RPMI8226 (cell line): ENCODE results near the gene VCL.
A peak's percentile ranks its signal among the peaks of the same experiment; 100 is the strongest.
"Not testable (repeated sequence)": the region's sequence is repeated elsewhere in the genome, so short reads cannot be mapped to it uniquely, and the experiment has no call there.

Experiments
- DNase-seq: peaks from one replicate; pipeline ENCODE4 v3.0.0-alpha.2; 2015

Gene VCL

DNA sequence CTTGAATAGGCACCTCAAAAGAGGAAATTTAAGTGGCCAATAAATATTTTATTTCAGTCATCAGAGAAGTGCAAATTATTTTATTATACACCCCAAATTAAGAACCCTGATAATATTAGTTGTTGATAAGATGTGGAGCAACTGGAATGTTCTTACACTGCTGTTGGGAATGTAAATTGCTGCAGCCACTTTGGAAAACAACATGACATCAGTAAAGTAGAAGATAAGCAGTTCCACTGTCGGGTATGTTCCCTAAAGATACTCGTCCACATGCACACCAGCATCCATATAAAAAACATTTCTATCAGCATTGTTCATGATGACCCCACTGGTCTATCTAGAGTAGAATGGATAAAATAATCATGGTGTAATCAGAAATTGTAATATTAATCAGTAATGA is 46.5 kb downstream of the VCL start:
- DNase-seq, result no peak

DNA sequence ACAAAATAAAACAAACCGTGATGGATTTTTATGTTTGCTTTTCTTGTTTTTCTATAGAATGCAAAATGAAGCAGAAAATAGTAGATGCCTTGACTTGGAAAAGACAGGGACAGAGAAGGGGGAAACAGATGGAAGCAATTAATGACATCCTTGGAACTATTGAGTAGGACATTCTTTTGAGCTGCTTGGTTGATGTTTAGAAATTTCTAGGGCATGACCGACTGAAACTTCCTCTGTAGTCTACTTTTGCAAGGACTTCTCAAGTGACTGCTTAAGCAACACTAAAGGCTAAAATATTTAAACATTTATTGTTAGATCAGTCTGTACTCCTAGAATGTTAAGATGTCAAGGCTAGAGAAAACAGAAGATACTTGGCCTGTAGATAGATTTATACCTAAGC is 49.4 kb downstream of the VCL start:
- no peak for DNase-seq

DNA sequence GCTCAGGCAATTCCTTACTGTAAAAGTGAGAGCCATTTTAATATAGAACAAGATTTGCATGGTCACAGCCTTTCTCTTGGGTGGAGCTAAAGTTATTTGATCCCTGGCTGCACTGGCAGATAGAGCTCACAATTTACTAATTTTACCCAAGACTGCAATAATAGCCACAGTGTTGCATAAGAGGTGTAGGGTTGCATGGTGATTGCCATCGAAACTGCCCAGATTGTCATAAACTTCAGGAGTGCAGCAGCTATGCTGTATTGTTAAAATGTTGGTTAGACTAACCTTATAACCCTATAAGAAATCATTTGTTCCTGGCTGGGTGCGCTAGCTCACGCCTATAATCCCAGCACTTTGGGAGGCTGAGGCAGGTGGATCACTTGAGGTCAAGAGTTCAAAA is 50.0 kb downstream of the VCL start:
- no peak for DNase-seq

DNA sequence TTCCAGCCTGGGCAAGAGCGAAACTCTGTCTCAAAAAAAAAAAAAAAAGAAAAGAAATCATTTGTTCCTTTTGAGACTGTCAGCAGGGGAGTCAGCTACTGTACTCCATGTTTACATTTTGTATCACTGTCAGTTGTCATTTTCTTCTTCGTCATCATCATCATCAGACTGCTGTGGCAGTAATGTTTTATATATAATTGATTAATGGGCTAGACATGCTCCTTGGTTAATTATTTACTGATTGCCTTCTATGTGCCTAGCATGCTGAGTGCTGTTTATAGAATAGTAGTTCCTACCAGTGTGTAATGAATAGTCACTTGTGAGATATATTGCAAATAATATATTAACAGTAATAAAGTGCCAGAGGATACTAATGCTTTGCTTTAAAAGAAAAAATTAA is 50.5 kb downstream of the VCL start:
- no peak for DNase-seq

DNA sequence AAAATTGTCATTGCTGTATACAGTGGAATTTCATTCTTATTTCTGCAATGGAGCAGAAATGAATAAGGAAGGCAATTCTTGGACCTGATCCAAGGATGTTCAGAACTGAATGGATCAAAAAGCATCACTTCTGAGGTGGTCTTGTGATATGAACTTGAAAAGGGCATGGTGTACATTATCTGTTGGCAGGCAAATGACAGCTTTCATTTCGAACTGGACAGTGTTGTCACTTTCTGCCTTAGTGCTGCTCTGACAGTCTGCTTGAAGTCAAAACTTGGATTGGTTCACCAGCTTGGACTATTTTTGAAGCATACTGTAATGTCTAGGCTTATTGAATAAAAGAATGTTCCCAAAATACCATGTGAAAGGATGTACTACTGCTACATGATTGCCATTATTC is 52.0 kb downstream of the VCL start:
- no peak for DNase-seq

DNA sequence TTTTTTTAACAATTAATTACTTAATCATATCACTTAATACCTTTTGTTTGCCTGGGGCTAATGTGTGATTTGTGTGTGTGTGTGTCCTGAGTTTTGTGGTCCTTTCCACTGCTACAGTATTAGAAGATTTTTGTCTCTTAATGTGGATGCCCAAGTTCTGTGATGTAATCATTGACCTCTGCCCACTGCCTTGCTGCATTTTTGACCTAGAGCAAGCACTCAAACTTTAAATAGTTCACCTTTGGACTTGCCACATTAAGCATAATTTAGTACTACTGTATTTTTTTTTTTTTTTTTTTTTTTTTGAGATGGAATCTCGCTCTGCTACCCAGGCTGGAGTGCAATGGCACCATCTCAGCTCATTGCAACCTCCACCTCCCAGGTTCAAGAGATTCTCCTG is 52.7 kb downstream of the VCL start:
- no peak for DNase-seq

DNA sequence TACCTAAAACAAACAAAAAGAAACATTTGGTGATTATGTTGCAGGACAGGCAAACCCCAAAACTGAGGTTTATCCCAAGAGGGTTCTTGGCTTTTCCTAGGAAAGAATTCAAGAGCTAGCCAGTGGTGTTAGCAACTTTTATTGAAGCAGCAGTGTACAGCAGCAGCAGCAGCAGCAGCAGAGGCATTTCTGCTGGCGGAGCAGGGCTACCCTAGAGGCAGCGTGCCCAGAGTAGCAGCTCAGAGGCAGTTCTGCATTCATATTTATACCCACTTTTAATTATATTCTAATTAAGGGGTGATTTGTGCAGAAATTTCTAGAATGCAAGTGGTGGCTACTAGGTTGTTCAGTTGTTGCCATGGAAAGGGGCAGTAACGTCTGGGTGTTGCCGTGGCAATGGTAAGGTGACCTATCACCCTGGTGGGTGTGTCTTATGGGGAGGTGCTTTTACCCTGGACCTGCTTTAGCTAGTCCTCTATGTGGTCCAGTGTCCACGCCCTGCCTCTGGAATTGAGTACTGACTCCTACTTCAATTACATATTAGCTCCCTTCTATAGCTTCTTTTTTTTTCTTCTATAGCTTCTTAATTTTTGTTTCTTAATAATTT is 53.9 kb downstream of the VCL start:
- DNase-seq, result no peak

DNA sequence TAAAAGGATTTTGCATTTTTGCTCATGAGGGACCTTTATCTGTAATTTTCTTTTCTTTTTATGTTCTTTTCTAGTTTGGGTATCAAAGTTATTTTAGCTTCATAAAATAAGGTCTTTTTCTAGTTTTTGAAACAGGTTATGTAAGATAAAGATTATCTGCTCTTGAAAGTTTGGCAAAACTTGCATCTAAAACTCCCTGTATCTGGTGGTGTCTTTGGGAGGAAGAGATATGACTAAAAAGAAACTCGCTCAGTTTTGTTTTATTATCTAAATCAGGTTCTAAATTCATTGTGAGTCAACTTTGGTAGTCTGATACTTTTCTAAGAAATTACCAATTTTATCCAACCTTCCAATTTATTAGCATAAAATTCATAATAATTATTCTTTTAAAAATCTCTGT is 55.1 kb downstream of the VCL start:
- DNase-seq, result no peak

DNA sequence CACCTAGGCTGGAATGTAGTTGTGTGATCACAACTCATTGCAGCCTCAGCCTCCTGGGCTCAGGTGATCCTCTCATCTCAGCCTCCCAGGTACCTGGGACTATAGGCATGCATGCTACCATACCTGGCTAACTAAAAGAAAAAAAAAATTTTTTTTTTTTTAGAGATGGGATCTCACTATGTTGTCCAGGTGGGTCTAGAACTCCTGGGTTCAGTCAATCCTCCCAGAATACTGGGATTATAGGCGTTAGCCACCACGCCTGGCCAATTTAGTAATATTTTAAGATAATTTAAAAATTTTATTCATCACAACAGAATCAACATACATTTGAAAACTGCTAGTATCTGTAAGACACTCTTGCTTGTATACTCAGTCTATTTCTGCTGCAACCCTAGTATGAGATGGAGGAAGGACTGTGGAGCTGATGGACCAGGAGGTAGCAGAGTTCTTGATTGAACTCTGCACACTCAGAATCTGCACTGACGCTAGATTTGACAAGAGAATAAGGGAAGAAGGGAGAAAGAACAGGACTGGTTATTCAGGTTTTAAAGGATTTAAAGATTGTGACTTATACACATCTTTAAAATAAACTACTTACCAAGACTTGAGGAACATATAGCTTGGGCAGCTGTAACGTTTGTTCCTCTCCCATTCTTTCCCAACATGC is 57.6 kb downstream of the VCL start:
- DNase-seq, result no peak

DNA sequence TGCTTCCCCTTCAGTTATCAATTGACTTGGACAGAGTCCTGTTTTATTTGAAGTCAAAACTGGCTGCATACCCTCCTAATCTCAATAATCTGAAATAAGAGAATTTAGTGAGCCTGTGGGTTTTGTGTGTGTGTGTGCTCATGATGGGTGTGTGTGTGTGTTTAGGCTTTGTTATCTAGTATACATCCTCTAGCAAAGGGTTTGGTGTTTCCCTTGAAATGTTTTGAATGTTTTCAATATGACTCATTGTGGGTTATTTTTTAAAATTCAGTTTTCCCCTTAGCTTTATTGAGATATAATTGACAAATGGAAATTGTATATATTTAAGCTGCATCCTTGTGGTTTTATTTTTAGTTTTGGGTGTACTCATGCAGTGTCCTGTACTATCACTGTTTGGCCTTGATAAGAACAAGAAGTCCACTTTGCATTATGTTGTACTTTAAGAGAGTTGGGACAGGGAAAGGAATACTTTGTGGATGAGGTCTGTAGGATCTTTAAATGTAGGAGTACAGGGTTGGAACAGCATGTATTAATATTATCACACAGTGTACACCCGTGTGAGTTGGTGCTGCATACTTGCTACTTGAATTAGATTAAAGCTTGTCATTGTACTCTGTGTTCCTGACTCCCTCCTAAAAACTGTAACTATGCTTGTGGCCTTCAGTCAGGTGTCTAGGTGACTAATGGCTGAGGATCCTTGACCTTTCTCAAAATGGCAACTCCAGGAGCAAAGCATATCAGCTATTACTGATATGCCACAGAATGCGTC is 58.3 kb downstream of the VCL start:
- no peak for DNase-seq

DNA sequence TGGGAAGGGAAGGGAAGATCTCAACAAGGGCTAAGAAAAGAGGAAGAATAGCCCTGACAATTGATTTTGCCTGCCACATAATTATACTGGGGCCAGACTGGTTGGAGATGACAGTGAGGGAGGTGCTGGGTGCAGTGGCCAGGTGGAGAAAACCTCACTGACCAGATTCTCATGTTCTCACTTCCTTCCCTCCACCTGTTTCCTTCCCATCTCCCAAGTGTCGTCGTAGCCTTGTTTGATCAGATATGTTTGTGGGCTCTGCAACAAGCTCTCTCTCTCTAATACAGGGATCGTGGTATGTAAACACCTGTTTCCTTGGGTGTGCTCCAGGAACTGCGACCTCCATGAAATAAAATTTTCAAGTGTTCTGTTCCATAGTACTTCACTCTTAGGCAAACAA is 60.2 kb downstream of the VCL start:
- DNase-seq, result peak; percentile 60

DNA sequence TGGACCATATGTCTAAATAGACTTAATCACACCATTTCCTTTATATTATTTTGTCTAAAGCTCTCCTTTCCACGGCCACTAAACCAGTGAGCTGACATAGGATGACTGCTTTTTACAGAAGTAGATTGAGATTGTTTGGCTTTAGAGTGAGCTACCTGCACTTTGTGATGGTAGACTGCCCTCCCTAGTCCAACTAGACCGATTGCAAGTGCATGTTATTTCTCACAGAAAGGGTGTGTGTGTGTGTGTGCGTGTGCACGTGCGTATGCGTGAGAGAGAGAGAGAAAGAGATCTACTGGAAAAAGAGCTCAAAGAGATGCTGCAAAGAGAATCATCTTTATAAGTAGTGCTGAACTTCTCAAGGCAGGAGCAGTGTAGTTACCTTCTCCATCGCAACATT is 60.7 kb downstream of the VCL start:
- DNase-seq, result peak; percentile 34

DNA sequence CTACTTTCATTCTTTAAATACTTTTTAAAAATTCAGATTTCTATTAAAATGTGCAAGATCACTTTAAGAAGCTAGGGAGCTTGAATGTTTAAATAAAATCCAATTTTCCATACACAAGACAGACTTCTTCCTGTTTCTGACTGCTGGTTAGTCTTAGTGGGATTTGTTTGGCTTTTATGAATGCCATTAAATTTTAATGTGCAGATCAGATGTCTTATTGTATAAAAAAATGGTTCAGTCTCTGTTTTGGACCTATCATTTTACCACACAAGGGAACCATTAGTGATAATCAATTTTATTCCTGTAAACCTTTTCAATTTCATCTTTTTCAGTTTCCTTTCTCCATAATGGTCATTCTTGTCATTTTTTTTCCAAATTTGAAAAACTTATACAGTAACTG is 63.2 kb downstream of the VCL start:
- no peak for DNase-seq

DNA sequence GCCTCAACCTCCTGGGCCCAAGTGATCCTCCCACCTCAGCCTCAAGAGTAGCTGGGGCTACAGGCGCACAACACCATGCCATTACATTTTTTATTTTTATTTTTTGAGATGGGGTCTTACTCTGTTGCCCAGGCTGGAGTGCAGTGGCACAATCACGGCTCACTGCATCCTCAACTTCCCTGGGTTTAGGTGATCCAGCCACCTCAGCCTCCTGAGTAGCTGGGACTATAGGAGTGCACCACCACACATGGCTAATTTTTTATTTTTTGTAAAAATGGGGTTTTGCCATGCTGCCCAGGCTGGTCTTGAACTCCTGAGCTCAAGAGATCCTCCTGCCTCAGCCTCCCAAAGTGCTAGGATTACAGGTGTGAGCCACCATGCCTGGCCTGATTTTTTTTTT is 64.1 kb downstream of the VCL start:
- DNase-seq, result not testable (repeated sequence)

DNA sequence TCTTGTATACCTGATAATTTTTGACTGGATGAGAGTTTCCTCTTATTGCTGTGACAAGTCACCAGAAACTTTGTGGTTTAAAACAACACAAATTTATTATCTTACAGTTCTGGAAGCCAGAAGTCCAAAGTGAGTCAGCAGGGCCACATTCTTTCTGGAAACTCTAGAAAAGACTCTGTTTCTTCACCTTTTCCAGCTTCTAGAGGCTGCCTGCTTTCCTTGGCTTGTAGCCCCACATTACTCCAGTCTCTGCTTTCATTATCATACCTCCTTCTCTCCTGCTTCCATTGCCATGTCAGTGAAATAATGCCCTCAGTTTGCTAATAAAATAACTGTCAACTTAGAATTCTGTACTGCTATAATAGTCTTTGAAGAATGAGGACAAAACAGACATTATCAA is 65.3 kb downstream of the VCL start:
- no peak for DNase-seq

DNA sequence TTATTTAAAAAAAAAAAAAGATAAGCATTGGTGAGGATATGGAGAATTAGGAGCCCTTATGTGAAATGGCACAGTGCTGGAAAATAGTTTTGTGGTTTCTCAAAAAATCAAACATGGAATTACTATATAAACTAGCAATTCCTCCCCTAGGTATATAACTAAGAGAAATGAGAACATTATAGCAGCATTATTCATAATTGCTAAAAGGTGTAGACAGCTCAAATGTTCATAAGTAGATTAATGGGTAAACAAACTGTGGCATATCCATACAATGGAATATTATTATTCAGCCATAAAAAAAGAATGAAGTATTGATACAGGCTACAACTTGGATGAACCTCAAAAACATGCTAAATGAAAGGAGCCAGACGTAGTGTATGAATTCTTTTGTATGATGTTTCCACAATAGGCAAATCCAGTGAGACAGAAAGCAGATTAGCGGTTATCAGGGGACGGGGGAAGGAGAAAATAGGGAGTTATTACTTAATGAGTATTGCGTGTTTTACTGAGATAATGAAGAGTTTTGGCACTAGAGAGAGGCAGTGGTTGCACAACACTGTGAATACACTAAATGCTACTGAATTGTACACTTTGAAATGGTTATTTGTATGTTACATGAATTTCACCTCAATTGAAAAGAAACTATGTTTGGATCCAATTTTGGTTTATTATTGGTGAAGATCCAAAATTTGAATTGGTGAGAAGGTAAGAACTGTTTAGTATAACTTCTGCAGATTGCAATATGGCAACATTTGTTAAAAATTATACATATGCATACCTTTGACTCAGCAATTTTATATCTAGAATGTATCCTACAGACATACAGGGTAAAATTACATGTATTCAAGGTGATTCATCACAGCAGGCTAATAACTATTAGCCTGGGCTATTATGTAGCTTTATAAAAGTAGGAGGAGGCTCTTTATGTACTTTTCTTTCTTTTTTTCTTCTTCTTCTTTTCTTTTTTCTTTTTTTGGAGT is 69.7 kb downstream of the VCL start:
- no peak for DNase-seq

DNA sequence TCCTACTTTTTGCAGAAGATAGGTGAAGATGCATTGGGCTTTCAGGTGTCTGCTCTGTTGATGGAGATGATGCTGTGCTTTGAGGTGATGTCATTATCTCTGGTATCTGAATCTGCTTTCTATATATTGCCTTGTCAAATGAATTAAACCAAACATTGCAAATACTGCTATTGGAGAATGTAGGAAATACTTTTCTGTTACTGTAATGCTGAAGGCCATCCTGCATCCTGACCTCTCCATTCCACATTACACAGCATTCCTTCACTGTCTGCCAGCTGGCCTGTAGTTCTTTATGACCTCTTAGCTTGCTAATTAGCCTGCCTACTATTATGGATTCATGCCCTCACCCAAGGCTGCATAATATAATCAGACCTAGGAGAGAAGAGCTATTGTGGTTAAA is 73.2 kb downstream of the VCL start:
- DNase-seq, result no peak

DNA sequence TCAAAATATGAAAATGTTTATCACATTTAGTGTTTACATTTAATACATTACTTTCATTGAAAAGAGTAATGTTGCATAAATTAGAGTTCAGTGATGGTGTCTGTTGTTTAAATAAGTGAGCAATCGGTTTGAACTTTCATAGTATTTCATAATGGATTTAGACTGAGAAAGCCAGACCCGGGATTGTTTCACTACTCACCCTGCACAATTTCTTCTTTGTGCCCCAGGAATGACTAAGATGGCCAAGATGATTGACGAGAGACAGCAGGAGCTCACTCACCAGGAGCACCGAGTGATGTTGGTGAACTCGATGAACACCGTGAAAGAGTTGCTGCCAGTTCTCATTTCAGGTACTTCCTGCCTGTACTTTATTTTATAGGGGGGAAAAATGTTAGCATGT is 74.6 kb downstream of the VCL start:
- no peak for DNase-seq

DNA sequence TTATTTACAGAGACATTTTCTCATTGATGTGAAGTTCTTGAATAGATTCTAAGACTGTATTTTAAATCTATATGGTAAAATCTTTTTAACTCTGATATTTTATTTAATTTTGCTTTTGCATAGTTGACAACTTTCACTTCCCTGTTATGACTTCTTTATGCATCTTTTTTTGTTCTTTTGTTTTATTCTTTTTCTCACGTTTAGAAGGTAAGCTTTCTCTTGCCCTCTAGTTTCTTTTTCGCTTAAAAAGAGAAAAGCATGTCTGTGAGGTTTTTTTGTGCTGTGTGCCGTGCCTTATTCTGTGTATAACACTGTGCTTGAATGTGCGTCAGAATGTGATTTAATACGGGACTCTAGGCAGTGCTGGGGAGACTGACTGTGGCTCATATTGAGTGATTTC is 78.0 kb downstream of the VCL start:
- no peak for DNase-seq

DNA sequence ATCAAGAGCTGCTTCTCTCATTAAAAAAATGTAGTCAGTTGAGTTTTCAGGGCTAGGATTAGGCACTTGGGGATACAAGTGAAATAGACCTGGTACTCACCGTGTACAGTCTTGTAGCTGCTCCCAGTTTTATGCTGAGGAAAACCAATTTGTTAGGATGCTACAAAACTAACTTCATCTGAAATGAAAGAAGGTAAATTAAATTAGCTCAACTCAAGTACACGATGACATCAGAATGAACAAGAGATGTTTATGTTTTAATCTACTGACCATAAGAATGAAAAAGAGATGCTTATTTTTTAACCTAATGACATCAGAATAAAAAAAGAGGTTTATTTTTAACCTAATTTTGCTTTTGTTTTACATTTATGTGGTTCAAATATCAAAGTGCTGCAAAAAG is 79.0 kb downstream of the VCL start:
- DNase-seq, result no peak

DNA sequence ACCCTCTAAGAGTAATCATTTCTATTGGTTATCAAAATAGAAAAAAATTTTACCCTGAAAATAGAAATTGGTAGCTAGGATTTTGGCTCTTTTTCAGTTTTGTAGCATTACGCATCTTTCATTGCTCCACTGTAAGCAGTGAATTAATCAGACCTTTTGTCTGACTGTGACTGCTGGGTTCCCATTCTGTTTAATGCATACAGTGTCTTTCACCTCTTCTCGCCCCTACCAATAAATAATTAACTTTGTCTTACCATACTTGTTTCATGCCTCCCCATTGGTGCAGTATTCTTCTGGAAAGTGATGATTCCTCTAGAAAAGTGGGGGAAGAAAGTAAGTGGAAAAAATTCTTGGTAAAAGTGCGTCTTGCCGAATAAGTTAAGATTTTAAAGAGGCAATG is 79.5 kb downstream of the VCL start:
- DNase-seq, result no peak

DNA sequence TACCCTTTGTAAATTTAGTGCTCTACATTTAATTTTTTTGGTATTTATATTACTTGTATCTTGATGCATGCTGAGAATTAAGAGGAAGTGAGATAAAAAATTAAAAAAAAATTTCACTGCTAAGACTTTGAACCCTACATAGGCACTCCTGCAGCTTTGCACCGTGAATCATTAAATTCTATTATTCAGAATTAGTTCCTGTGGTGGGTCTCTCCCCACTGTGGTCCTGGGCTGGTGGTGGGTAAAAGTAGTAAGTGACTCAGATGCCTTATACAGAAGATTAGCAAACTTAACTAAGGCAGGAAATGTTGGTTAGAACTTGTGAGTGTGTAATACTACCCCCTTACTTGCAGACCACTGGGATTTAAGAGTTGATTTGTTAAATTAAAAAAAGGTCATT is 80.1 kb downstream of the VCL start:
- no peak for DNase-seq
